ENCODE measurements around the gene HNRNPA1.
"Not testable (repeated sequence)": the region's sequence is repeated elsewhere in the genome, so short reads cannot be mapped to it uniquely, and the experiment has no call there.

Gene HNRNPA1

GRCh38 chr12:54300225-54300731 lies 19.8 kb downstream of the HNRNPA1 start:
- DNase-seq = no peak

- no peak for DNase-seq
Measured at GRCh38 chr12:54300732-54301427, 20.4 kb downstream of the HNRNPA1 start, which contains the start of gene NFE2. NFE2 (minus strand) TSS chr12:54301015; CDS start chr12:54295248, 5,767 bp downstream.

- DNase-seq = no peak
Measured at GRCh38 chr12:54301428-54302048, 21.0 kb downstream of the HNRNPA1 start.

- no peak for DNase-seq
Measured at GRCh38 chr12:54303640-54304039, 23.1 kb downstream of the HNRNPA1 start.

- DNase-seq = peak; percentile 54
Measured at GRCh38 chr12:54304187-54304810, 23.8 kb downstream of the HNRNPA1 start.

- peak; percentile 47 for DNase-seq
Measured at GRCh38 chr12:54306925-54307741, 26.6 kb downstream of the HNRNPA1 start.

- DNase-seq = no peak
Measured at GRCh38 chr12:54311051-54311450, 30.5 kb downstream of the HNRNPA1 start.

- not testable (repeated sequence) for DNase-seq
Measured at GRCh38 chr12:54312309-54312708, 31.8 kb downstream of the HNRNPA1 start.

- no peak for DNase-seq
Measured at GRCh38 chr12:54321363-54321762, 40.8 kb downstream of the HNRNPA1 start.

- DNase-seq = peak; percentile 81
Measured at GRCh38 chr12:54324617-54325441, 44.3 kb downstream of the HNRNPA1 start, which contains the start of gene COPZ1. COPZ1 (plus strand) TSS chr12:54325131; CDS start chr12:54325164, 33 bp downstream.

GRCh38 chr12:54325442-54326109 lies 45.0 kb downstream of the HNRNPA1 start:
- not testable (repeated sequence) for DNase-seq

GRCh38 chr12:54328595-54329337 lies 48.2 kb downstream of the HNRNPA1 start:
- no peak for DNase-seq

GRCh38 chr12:54329759-54330158 lies 49.2 kb downstream of the HNRNPA1 start:
- DNase-seq = no peak

GRCh38 chr12:54330442-54330841 lies 49.9 kb downstream of the HNRNPA1 start:
- DNase-seq = no peak

GRCh38 chr12:54331461-54331860 lies 50.9 kb downstream of the HNRNPA1 start:
- DNase-seq = no peak

GRCh38 chr12:54333420-54334034 lies 53.0 kb downstream of the HNRNPA1 start:
- DNase-seq = no peak

Data from KG1 (cell line).